Fibroblast of the aortic adventitia (primary cell): ENCODE measurements around the gene LGALS3BP. TPM values are rescaled to one million over a fixed set of nuclear protein-coding genes. Genes with fewer than 3 reads are reported as not detected.

Experiments
- DNase-seq: peaks from one replicate; pipeline ENCODE4 v3.0.0-alpha.2; 2010; ENCODE audit warnings: low read depth
- H3K4me3 ChIP-seq: 2 replicates; pipeline ENCODE4 v1.5.1; 2011; ENCODE audit warnings: low read depth, mild to moderate bottlenecking, control low read depth, low read length, moderate library complexity
- CTCF ChIP-seq: IDR thresholded peaks from 2 replicates; pipeline ENCODE4 v1.5.1; 2011; ENCODE audit warnings: mild to moderate bottlenecking, low read length, control low read depth, inconsistent platforms; ENCODE audit not compliant: insufficient read depth
- total RNA-seq: library from RNA; depleted of rRNA; stranded (reverse); fragments of >200 nt; gene quantifications from 2 replicates; pipeline ENCODE4 v1.2.3, GENCODE V29; 2012; ENCODE audit warnings: low replicate concordance

Gene LGALS3BP
- total RNA-seq, 1 donor: 87.2 TPM

GRCh38 chr17:78971756-78972506 lies 7.8 kb downstream of the LGALS3BP start:
- no peak for DNase-seq
- TF ChIP-seq CTCF: no peak

GRCh38 chr17:78970834-78971755 lies 8.6 kb downstream of the LGALS3BP start:
- H3K4me3 ChIP-seq: no peak overlapping the region
- peak; percentile 86 for TF ChIP-seq CTCF
- peak; percentile 79 for DNase-seq

More at GRCh38 chr17:78971756-78972506, 7.8 kb downstream of the LGALS3BP start:
- H3K4me3 ChIP-seq: no peak overlapping the region

- DNase-seq: no peak
- no peak for TF ChIP-seq CTCF
- H3K4me3 ChIP-seq: no peak overlapping the region
Observed at GRCh38 chr17:78969865-78970264, 9.9 kb downstream of the LGALS3BP start.

- no peak overlapping the region for H3K4me3 ChIP-seq
- no peak for DNase-seq
- no peak for TF ChIP-seq CTCF
Observed at GRCh38 chr17:78967782-78968362, 11.9 kb downstream of the LGALS3BP start.

- no peak for DNase-seq
- H3K4me3 ChIP-seq: no peak overlapping the region
- no peak for TF ChIP-seq CTCF
Observed at GRCh38 chr17:78966910-78967600, 12.7 kb downstream of the LGALS3BP start.

- DNase-seq: no peak
- TF ChIP-seq CTCF: no peak
- no peak overlapping the region for H3K4me3 ChIP-seq
Observed at GRCh38 chr17:78966123-78966813, 13.5 kb downstream of the LGALS3BP start.
